Panc1 (cell line): Measurements from ENCODE around the gene AMHR2. TPM values are rescaled to one million over a fixed set of nuclear protein-coding genes. Genes with fewer than 3 reads are reported as not detected.
"Not testable (repeated sequence)": the region's sequence is repeated elsewhere in the genome, so short reads cannot be mapped to it uniquely, and the experiment has no call there.

ENCODE experiments used
- ATAC-seq: fragments of 200-7000 bp; cut with Tn5 transposase; 2 replicates; pipeline ENCODE4 v1.9.1; 2020; ENCODE audit warnings: mild to moderate bottlenecking, moderate library complexity
- BruUV-seq: library from RNA; stranded (reverse); fragments of 400-500 nt; replicated peaks from 2 replicates; lab custom pipeline; 2021; lab: Mats Ljungman, UMichigan
- CTCF ChIA-PET: fragments of 300-600 bp; sonication (Branson Sonifier 250); formaldehyde crosslinking; loops from one replicate; lab custom pipeline; 2022; ENCODE audit warnings: antibody characterized with exemption; lab: Charles Lee
- POLR2A ChIA-PET: fragments of 300-600 bp; sonication (Branson Sonifier 250); formaldehyde crosslinking; loops from one replicate; lab custom pipeline; 2022; ENCODE audit warnings: antibody characterized with exemption; lab: Charles Lee
- DNase-seq: peaks from one replicate; pipeline ENCODE4 v3.0.0-alpha.2; 2010; ENCODE audit warnings: low read depth, low spot score
- H3K27ac ChIP-seq: 2 replicates; pipeline ENCODE4 v1.5.1; 2011; ENCODE audit warnings: mild to moderate bottlenecking, low read length, inconsistent platforms
- H3K27me3 ChIP-seq: fragments of 200-500 bp; sonication (Bioruptor generic); 2 replicates; pipeline ENCODE4 v1.6.0; 2014; ENCODE audit warnings: low read length, inconsistent platforms; ENCODE audit not compliant: control insufficient read depth, insufficient read depth
- H3K36me3 ChIP-seq: fragments of 200-500 bp; sonication (Bioruptor generic); 2 replicates; pipeline ENCODE4 v1.5.1; 2014; ENCODE audit warnings: inconsistent platforms, mild to moderate bottlenecking, low read length, moderate library complexity; ENCODE audit not compliant: control insufficient read depth, insufficient read depth
- H3K4me1 ChIP-seq: 2 replicates; pipeline ENCODE4 v1.5.1; 2011; ENCODE audit warnings: inconsistent platforms, mild to moderate bottlenecking, low read length, moderate library complexity; ENCODE audit not compliant: control insufficient read depth, insufficient read depth
- H3K4me3 ChIP-seq, 2 experiments: 2 replicates each; pipeline ENCODE4 v1.5.1; 2011 to 2012; ENCODE audit warnings: low read depth in 2 of 2, low read length in 2 of 2, mild to moderate bottlenecking in 2 of 2, inconsistent platforms in 1 of 2, moderate library complexity in 1 of 2
- H3K9me3 ChIP-seq: fragments of 200-500 bp; sonication (Bioruptor generic); 2 replicates; pipeline ENCODE4 v1.5.1; 2014; ENCODE audit warnings: low read depth, mild to moderate bottlenecking, inconsistent platforms, low read length, moderate library complexity; ENCODE audit not compliant: control insufficient read depth, insufficient read depth
- CTCF ChIP-seq: fragments of 450-650 bp; IDR thresholded peaks from 2 replicates; pipeline ENCODE4 v1.5.1; 2017; ENCODE audit warnings: mild to moderate bottlenecking
- POLR2AphosphoS5 ChIP-seq: IDR thresholded peaks from 2 replicates; pipeline ENCODE4 v1.6.1; 2012; ENCODE audit warnings: mild to moderate bottlenecking, low read depth, low read length, moderate library complexity
- REST ChIP-seq, 2 experiments: IDR thresholded peaks; 2 replicates each; pipeline ENCODE4 v1.6.1; 2011 to 2012; ENCODE audit warnings: low read depth in 2 of 2, control low read depth in 1 of 2, low read length in 1 of 2, mild to moderate bottlenecking in 1 of 2, moderate library complexity in 1 of 2; ENCODE audit not compliant: insufficient read depth in 1 of 2
- SIN3A ChIP-seq: IDR thresholded peaks from 2 replicates; pipeline ENCODE4 v1.6.1; 2012; ENCODE audit warnings: low read depth, mild to moderate bottlenecking, low read length, moderate library complexity, borderline replicate concordance; ENCODE audit not compliant: insufficient read depth
- TCF7L2 ChIP-seq: IDR thresholded peaks from 2 replicates; pipeline ENCODE4 v1.6.1; 2011; ENCODE audit warnings: mild to moderate bottlenecking, low read depth, low read length, inconsistent platforms
- in situ Hi-C: cut with HindIII; loops from 2 replicates; pipeline ENCODE4 v1.10.0; 2016; ENCODE audit warnings: low sequenced_read_pairs, low pct_unique_long_range_greater_than_20kb
- intact Hi-C: fragments of 100-400 bp; cut with micrococcal nuclease; formaldehyde crosslinking; loops from one replicate; pipeline ENCODE4 v1.10.0; 2022; ENCODE audit not compliant: unreplicated experiment
- total RNA-seq: library from RNA; stranded (reverse); gene quantifications from one replicate; pipeline ENCODE4 v1.2.1, GENCODE V29; 2021; ENCODE audit not compliant: unreplicated experiment

The AMHR2 gene
- total RNA-seq, 1 experiment from 2014 or later, result 0.13 TPM

GRCh38 chr12:53422247-53422646, 1.4 kb upstream of the AMHR2 start:
- intact Hi-C loops, result not testable (repeated sequence)
- CTCF ChIA-PET, result interaction anchor here (0.7 to 2.5 kb wide), 4 partner anchors 12 to 98 kb away, joined by 5 to 36 read pairs (median 18); no protein-coding TSS in a partner anchor

GRCh38 chr12:53424626-53425514, 1.2 kb downstream of the AMHR2 start:
- POLR2A ChIA-PET, result no interaction called here
- CTCF ChIA-PET, result interaction anchor here (1.7 kb wide), 1 partner anchor 73 kb away, joined by 7 read pairs; no protein-coding TSS in a partner anchor
- TF ChIP-seq TCF7L2 (no peak), SIN3A (no peak), REST (IDR thresholded peaks at IDR 0.05; ENCODE audit: insufficient read depth in 1 of 2, low read depth in 2 of 2, low read length in 1 of 2) (no peak), CTCF (no peak), POLR2AphosphoS5 (no peak)
- Histone ChIP-seq H3K27me3 (no peaks in the 10 kb centered on the region), H3K4me1 (peaks cover 14% of the 10 kb centered on the region), H3K4me3 (no peak overlapping the region), H3K27ac (no peak overlapping the region), H3K36me3 (no peaks in the 10 kb centered on the region), H3K9me3 (no peaks in the 10 kb centered on the region)
- in situ Hi-C loops, result loop anchor here (5.0 kb wide), 1 partner anchor 68 kb away; no protein-coding TSS in a partner anchor
- ATAC-seq (no peak), DNase-seq (no peak)
- no TSS peak for BruUV-seq
- intact Hi-C loops, result no loop called here

More at GRCh38 chr12:53422247-53422646, 1.4 kb upstream of the AMHR2 start:
- not testable (repeated sequence) for ATAC-seq, DNase-seq, H3K36me3 ChIP-seq, H3K27ac ChIP-seq, H3K27me3 ChIP-seq, H3K4me3 ChIP-seq, H3K9me3 ChIP-seq, BruUV-seq
- peaks cover 10% of the 10 kb centered on the region for H3K4me1 ChIP-seq
- in situ Hi-C loops, result loop anchor here (5.0 kb wide), 1 partner anchor 65 kb away; no protein-coding TSS in a partner anchor
- POLR2A ChIA-PET, result interaction anchor here (0.7 kb wide), 1 partner anchor 71 kb away, joined by 8 read pairs; no protein-coding TSS in a partner anchor
